ENCODE data around the gene KIFC1. TPM values are rescaled to one million over a fixed set of nuclear protein-coding genes. Genes with fewer than 3 reads are reported as not detected.
"Not testable (repeated sequence)": the region's sequence is repeated elsewhere in the genome, so short reads cannot be mapped to it uniquely, and the experiment has no call there.

KIFC1 gene
- total RNA-seq, 4 donors from 2014 or later, result 9.6 to 38.9 (median 11.2) TPM

DNA sequence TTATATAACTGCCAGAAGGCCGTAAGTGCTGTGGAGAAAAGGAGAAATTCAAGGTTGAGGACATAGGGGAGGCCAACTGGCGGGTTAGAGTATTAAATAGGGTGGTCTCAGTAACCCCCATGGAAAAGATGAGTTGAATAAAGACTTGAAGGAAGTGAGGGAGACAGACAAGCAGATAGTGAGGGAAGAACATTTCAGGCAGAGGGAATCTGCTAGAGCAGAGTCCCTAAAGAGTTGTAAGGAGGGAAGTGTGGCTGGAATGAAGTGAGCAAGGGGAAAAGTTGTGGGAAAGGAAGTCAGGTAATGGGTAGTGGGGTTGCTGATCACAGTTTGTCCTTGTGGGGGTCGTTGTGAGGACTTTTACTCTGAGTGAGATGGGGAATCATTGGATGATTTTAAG, 1.4 kb downstream of the KIFC1 start:
- H3K4me1 ChIP-seq, result peaks cover 11 to 31% (median 11%) of the 10 kb centered on the region in 3 donors
- H3K4me3 ChIP-seq, result peak overlapping the region in 1 of 4 donors; percentile 80
- H3K27me3 ChIP-seq, result no peaks in the 10 kb centered on the region
- WGBS, 2 donors, result 44 to 58% methylated on average over 3 of the region's 3 CpGs
- no peaks in the 10 kb centered on the region for H3K9me3 ChIP-seq
- DNase-seq, result no peak
- no peaks in the 10 kb centered on the region for H3K36me3 ChIP-seq
- H3K27ac ChIP-seq, result peak overlapping the region in 3 of 4 donors; percentile 88 to 96 (median 94)
- TF ChIP-seq, protein P1, sequence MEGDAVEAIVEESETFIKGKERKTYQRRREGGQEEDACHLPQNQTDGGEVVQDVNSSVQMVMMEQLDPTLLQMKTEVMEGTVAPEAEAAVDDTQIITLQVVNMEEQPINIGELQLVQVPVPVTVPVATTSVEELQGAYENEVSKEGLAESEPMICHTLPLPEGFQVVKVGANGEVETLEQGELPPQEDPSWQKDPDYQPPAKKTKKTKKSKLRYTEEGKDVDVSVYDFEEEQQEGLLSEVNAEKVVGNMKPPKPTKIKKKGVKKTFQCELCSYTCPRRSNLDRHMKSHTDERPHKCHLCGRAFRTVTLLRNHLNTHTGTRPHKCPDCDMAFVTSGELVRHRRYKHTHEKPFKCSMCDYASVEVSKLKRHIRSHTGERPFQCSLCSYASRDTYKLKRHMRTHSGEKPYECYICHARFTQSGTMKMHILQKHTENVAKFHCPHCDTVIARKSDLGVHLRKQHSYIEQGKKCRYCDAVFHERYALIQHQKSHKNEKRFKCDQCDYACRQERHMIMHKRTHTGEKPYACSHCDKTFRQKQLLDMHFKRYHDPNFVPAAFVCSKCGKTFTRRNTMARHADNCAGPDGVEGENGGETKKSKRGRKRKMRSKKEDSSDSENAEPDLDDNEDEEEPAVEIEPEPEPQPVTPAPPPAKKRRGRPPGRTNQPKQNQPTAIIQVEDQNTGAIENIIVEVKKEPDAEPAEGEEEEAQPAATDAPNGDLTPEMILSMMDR (IDR thresholded peaks at IDR 0.05), result no peak
- TF ChIP-seq POLR2A (IDR thresholded peaks at IDR 0.05), result no peak
- intact Hi-C loops (cut with DNase I), result no loop called here

DNA sequence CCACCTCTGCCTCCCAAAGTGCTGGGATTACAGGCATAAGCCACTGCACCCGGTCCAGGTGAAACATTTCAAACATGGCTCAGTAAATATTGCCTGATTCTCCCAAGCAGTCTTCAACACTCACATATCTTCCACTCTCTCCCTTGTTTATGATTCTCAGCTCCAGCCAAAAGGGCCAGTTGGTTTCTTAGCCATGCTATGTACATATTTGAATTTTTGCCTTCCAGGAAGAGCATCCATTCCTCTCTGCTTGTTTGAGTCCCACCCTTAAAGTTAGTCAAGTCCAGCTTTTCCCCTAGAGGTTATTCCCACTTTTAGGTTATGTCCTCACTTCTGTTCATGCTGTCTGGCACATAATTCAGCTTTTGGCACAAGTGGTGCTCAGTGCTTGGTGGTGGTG, 5.9 kb downstream of the KIFC1 start:
- no peak for TF ChIP-seq POLR2A (IDR thresholded peaks at IDR 0.05)
- TF ChIP-seq, protein P1 (IDR thresholded peaks at IDR 0.05), result no peak
- Histone ChIP-seq H3K9me3 (no peaks in the 10 kb centered on the region), H3K4me1 (peaks cover 0 to 14% (median 0%) of the 10 kb centered on the region in 3 donors), H3K4me3 (no peak overlapping the region), H3K27me3 (no peaks in the 10 kb centered on the region), H3K36me3 (peaks cover 0 to 5% (median 0%) of the 10 kb centered on the region in 3 donors), H3K27ac (no peak overlapping the region)
- DNase-seq, result no peak
- intact Hi-C loops (cut with DNase I), result no loop called here
- WGBS, 2 donors, result 70 to 100% methylated on average over 1 of the region's 1 CpG

DNA sequence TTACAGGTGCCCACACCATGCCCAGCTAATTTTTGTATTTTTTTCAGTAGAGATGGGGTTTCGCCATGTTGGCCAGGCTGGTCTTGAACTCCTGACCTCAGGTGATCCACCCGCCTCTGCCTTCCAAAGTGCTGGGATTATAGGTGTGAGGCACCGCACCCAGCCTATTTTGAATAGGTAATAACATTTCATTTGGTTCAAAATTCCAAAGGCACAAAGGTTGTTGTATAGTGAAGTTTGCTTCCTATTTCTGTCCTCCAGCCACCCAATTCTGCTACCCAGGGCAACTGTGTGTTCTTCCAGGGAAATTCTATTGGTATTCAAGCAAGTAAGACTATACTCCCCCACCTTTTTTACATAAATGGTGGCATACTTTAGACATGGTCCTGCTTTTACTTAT, 7.0 kb downstream of the KIFC1 start:
- intact Hi-C loops (cut with DNase I); H3K9me3 ChIP-seq; H3K27me3 ChIP-seq; H3K27ac ChIP-seq; H3K4me3 ChIP-seq; DNase-seq; H3K4me1 ChIP-seq: not testable (repeated sequence)
- peaks cover 0 to 10% (median 0%) of the 10 kb centered on the region in 3 donors for H3K36me3 ChIP-seq
- WGBS, 2 donors, result 89 to 100% methylated on average over 3 of the region's 3 CpGs

DNA sequence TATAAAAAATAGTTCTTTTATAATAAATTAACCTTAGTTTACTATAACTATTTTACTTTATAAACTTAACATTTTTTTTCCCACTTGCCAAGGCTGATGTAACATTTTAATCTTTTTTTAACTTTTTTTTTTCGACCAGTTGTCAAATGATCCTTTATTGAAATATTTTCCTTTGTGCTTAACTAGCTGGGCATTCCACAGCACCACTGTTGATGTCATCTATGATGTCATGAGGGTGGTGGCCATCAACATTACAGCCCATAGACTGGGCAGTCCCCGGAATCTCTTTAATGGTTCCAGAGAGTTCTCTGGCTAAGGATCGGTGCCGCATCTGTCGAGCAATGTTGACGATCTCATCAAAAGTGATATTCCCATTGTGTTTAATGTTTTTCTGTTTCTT, 8.3 kb downstream of the KIFC1 start:
- intact Hi-C loops (cut with DNase I); H3K4me1 ChIP-seq; H3K4me3 ChIP-seq; H3K27me3 ChIP-seq; DNase-seq; H3K9me3 ChIP-seq; H3K27ac ChIP-seq: not testable (repeated sequence)
- H3K36me3 ChIP-seq, result peaks cover 0 to 21% (median 0%) of the 10 kb centered on the region in 3 donors
- 95 to 100% methylated on average over 6 of the region's 6 CpGs for WGBS, 2 donors

DNA sequence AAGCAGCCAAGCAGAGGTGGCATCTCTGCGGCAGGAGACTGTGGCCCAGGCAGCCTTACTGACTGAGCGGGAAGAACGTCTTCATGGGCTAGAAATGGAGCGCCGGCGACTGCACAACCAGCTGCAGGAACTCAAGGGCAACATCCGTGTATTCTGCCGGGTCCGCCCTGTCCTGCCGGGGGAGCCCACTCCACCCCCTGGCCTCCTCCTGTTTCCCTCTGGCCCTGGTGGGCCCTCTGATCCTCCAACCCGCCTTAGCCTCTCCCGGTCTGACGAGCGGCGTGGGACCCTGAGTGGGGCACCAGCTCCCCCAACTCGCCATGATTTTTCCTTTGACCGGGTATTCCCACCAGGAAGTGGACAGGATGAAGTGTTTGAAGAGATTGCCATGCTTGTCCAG, 13.3 kb downstream of the KIFC1 start:
- TF ChIP-seq, protein P1 (IDR thresholded peaks at IDR 0.05), result no peak
- no peak for DNase-seq
- WGBS, 2 donors, result 90% methylated on average over 2 of the region's 17 CpGs; no CpG with 5 or more reads in 1 of the 2 donors
- intact Hi-C loops (cut with DNase I), result no loop called here
- no peak overlapping the region for H3K4me3 ChIP-seq
- peaks cover 0 to 30% (median 0%) of the 10 kb centered on the region in 3 donors for H3K36me3 ChIP-seq
- H3K4me1 ChIP-seq, result peaks cover 0 to 6% (median 0%) of the 10 kb centered on the region in 3 donors
- H3K27me3 ChIP-seq, result no peaks in the 10 kb centered on the region
- no peak overlapping the region for H3K27ac ChIP-seq
- no peaks in the 10 kb centered on the region for H3K9me3 ChIP-seq

DNA sequence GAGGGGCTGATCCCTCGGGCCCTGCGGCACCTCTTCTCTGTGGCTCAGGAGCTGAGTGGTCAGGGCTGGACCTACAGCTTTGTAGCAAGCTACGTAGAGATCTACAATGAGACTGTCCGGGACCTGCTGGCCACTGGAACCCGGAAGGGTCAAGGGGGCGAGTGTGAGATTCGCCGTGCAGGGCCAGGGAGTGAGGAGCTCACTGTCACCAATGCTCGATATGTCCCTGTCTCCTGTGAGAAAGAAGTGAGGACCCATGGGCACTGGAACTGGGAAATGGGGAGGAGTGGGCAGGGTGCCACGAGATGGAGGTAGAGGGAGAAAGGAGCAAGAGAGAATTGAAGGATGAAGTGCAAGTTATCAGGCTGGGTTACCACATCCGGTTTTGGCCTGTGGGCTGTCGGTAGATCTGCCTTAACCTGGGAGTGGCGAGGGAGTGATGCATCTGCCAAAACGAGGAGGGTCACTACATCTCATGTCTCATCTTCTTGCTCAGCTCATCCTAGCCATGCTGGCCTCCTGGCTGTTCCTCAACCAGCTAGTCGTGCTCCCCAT, 13.8 kb downstream of the KIFC1 start:
- no peak overlapping the region for H3K27ac ChIP-seq
- no peaks in the 10 kb centered on the region for H3K27me3 ChIP-seq
- H3K4me3 ChIP-seq, result no peak overlapping the region
- intact Hi-C loops (cut with DNase I), result no loop called here
- 85 to 90% methylated on average over 10 to 13 of the region's 15 CpGs for WGBS, 2 donors
- H3K4me1 ChIP-seq, result peaks cover 0 to 7% (median 0%) of the 10 kb centered on the region in 3 donors
- DNase-seq, result no peak
- no peak for TF ChIP-seq POLR2A (IDR thresholded peaks at IDR 0.05)
- TF ChIP-seq, protein P1 (IDR thresholded peaks at IDR 0.05), result no peak
- H3K9me3 ChIP-seq, result no peaks in the 10 kb centered on the region
- H3K36me3 ChIP-seq, result peaks cover 0 to 30% (median 0%) of the 10 kb centered on the region in 3 donors
